Spleen (tissue), 11 donors: ENCODE results near the gene PLCG2. TPM values are rescaled to one million over a fixed set of nuclear protein-coding genes. Genes with fewer than 3 reads are reported as not detected.

Experiments
- DNase-seq: peaks from one replicate; pipeline ENCODE4 v3.0.0-alpha.2; 2020
- H3K27ac ChIP-seq, 8 donors: fragments of 200-600 bp; sonication (generic) in 7 of 8; 1 replicate in 4 of 8; 2 replicates in 4 of 8; pipeline versions ENCODE4 v1.5.0 to v1.8.0; 2016 to 2021; ENCODE audit warnings: inconsistent platforms in 4 of 8, mild to moderate bottlenecking in 4 of 8, moderate library complexity in 1 of 8
- H3K27me3 ChIP-seq, 7 donors: fragments of 200-600 bp; sonication (generic) in 6 of 7; replicated peaks in 1 of 7; 1 replicate in 4 of 7; 2 replicates in 3 of 7; pipeline versions ENCODE4 v1.5.0 to v1.8.0; 2016 to 2021; ENCODE audit warnings: inconsistent platforms in 3 of 7, mild to moderate bottlenecking in 1 of 7
- H3K36me3 ChIP-seq, 6 donors: fragments of 200-600 bp; sonication (generic) in 5 of 6; 1 replicate in 4 of 6; 2 replicates in 2 of 6; pipeline versions ENCODE4 v1.5.0 to v1.8.0; 2016 to 2021; ENCODE audit warnings: inconsistent platforms in 2 of 6
- H3K4me1 ChIP-seq, 6 donors: fragments of 200-600 bp; sonication (generic) in 5 of 6; 1 replicate in 3 of 6; 2 replicates in 3 of 6; pipeline versions ENCODE4 v1.5.0 to v1.8.0; 2016 to 2021; ENCODE audit warnings: inconsistent platforms in 3 of 6
- H3K4me3 ChIP-seq, 8 donors: fragments of 200-600 bp; sonication (generic) in 7 of 8; 1 replicate in 4 of 8; 2 replicates in 4 of 8; pipeline versions ENCODE4 v1.5.0 to v1.8.0; 2016 to 2021; ENCODE audit warnings: inconsistent platforms in 4 of 8, mild to moderate bottlenecking in 4 of 8, moderate library complexity in 2 of 8
- H3K9me3 ChIP-seq, 8 donors: fragments of 200-600 bp; sonication (generic) in 7 of 8; 1 replicate in 4 of 8; 2 replicates in 4 of 8; pipeline versions ENCODE4 v1.5.0 to v1.8.0; 2016 to 2021; ENCODE audit warnings: inconsistent platforms in 4 of 8
- POLR2A ChIP-seq, 3 donors: fragments of 450-650 bp; IDR thresholded peaks; one replicate each; pipeline ENCODE4 v1.5.1; 2017; ENCODE audit warnings: antibody characterized with exemption in 3 of 3, mild to moderate bottlenecking in 1 of 3
- POLR2AphosphoS5 ChIP-seq, 3 donors: sonication (generic); formaldehyde crosslinking; IDR thresholded peaks; one replicate each; pipeline ENCODE4 v1.5.1; 2017; ENCODE audit warnings: antibody characterized with exemption in 3 of 3
- WGBS, 5 donors: extraction: QIAGEN DNeasy Blood & Tissue Kit in 3 of 5; methylation state at CpG; one replicate each; pipeline versions ENCODE4 v1.1.5 to v1.1.7; 2013 to 2018; 5-methylcytosine and 5-hydroxymethylcytosine counted together
- intact Hi-C: fragments of 100-400 bp; cut with DNase I; formaldehyde crosslinking; loops from one replicate; pipeline ENCODE4 v1.15.0; 2023; ENCODE audit warnings: low total_unique reads
- polyA plus RNA-seq, 3 donors: library from polyadenylated mRNA; stranded (reverse); fragments of 200-250 nt; gene quantifications; one replicate each; pipeline ENCODE4 v1.2.1, GENCODE V29; 2013
- total RNA-seq, 7 donors: library from RNA; depleted of rRNA in 3 of 7; stranded (reverse); fragments of >200 nt in 3 of 7; fragmentation: NEBNext Ultra II Directional in 4 of 7; extraction: Animal tissue kit (Norgen Biotek cat#: 25700) in 4 of 7; gene quantifications; one replicate each; pipeline versions ENCODE4 v1.1.0 to v1.2.1, GENCODE V29; 2016 to 2021
- TF ChIP-seq, protein P1 (sequence below), 11 experiments: fragments of 200-600 bp in 7 of 11; fragments of 450-650 bp in 4 of 11; sonication (generic) in 4 of 11; IDR thresholded peaks in 8 of 11; conservative IDR thresholded peaks in 3 of 11; 1 replicate in 7 of 11; 2 replicates in 4 of 11; pipeline versions ENCODE4 v1.4.0 to v1.8.0; 2016 to 2021; ENCODE audit warnings: antibody characterized with exemption in 11 of 11, inconsistent platforms in 4 of 11, mild to moderate bottlenecking in 1 of 11
- donor health status: healthy with polysubstance abuse.
- donor health status: DM: no; HTN: no; CAD: no; lungs with moderate emphysema.
- donor health status: DM: no; HTN: no; CAD: no.
- donor health status: Bipolar disorder and iron deficiency.
- donor health status: healthy.
- donor health status: DM: no; HTN: no; CAD: no.
- donor health status: DM: yes; HTN: yes; CAD: no.

The PLCG2 gene
- total and polyA plus RNA-seq, 10 donors, result 57.1 to 277 (median 145) TPM

DNA sequence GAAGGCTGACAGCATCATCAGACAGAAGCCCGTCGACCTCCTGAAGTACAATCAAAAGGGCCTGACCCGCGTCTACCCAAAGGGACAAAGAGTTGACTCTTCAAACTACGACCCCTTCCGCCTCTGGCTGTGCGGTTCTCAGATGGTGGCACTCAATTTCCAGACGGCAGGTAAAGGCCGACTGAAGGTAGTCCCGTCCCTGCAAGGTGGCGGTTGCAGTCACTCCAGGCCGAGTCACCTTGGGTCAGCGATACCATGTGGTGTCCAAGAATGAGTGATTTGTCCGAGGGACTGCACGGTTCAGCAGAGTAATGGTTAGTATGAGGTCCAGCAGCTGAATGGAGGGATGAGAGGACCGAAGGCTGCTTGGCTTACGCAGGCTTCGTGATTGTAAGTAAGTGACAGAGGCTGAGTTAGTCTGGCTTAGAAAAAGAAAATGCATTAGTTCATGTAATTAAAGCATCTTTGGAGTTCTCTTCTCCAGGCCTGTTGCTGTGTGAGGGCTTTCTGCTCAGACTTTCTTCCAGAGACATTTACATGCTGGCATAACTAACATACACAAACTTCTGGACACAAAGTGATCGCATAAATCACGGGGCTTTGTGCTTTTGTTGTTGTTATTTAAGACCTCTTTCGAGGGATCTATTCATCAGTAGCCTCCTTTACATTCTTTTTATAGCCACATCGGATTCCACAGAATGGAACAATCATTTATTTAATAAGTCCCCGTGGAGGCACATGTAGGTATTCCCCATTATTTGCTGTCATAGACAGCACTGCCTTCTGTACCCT is 157.3 kb downstream of the PLCG2 start:
- Histone ChIP-seq H3K9me3 (no peaks in the 10 kb centered on the region), H3K4me1 (no peaks in the 10 kb centered on the region), H3K27ac (no peak overlapping the region), H3K4me3 (no peak overlapping the region), H3K36me3 (peaks cover 2 to 100% (median 92%) of the 10 kb centered on the region in 6 donors), H3K27me3 (no peaks in the 10 kb centered on the region)
- TF ChIP-seq, protein P1, sequence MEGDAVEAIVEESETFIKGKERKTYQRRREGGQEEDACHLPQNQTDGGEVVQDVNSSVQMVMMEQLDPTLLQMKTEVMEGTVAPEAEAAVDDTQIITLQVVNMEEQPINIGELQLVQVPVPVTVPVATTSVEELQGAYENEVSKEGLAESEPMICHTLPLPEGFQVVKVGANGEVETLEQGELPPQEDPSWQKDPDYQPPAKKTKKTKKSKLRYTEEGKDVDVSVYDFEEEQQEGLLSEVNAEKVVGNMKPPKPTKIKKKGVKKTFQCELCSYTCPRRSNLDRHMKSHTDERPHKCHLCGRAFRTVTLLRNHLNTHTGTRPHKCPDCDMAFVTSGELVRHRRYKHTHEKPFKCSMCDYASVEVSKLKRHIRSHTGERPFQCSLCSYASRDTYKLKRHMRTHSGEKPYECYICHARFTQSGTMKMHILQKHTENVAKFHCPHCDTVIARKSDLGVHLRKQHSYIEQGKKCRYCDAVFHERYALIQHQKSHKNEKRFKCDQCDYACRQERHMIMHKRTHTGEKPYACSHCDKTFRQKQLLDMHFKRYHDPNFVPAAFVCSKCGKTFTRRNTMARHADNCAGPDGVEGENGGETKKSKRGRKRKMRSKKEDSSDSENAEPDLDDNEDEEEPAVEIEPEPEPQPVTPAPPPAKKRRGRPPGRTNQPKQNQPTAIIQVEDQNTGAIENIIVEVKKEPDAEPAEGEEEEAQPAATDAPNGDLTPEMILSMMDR (IDR thresholded peaks at IDR 0.05 in 8 of 11, conservative IDR thresholded peaks at IDR 0.05 in 3 of 11), result no peak
- peak in 2 of 3 donors; percentile 21 to 27 for TF ChIP-seq POLR2AphosphoS5 (IDR thresholded peaks at IDR 0.05)
- no peak for TF ChIP-seq POLR2A (IDR thresholded peaks at IDR 0.05)
- DNase-seq, result no peak
- 84 to 91% (median 87%) methylated on average over 21 to 23 of the region's 23 CpGs for WGBS, 5 donors
- intact Hi-C loops, result no loop called here

DNA sequence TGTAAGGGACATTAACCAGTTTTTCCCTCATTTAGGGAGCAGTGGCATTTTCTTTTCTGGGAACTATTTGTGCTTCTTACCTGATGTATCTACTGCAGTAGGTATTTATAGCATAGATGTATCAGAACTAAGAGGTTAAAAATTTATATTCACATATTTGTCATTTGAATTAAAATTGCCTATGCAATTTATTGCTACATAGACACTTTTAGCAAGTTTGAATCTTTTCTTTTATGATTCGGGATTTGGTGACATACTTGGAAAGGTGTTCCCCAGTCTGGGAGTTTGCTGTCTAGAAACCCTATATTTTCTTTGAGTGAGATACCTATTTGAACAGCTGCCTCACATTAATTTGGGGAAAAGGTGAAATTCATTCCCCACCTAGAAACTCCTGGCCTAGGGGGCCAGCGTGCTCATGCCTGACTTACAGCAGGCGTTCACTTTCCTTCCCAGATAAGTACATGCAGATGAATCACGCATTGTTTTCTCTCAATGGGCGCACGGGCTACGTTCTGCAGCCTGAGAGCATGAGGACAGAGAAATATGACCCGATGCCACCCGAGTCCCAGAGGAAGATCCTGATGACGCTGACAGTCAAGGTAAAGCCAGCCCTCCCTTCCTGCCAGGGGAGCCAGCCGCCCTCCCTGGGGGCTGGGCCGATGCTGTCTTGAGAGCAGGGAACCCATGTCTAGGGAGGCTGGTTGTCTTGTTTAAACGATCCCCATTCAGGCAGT is 158.4 kb downstream of the PLCG2 start:
- no peak overlapping the region for H3K4me3 ChIP-seq
- DNase-seq, result no peak
- H3K36me3 ChIP-seq, result peaks cover 2 to 100% (median 92%) of the 10 kb centered on the region in 6 donors
- H3K4me1 ChIP-seq, result no peaks in the 10 kb centered on the region
- no peak overlapping the region for H3K27ac ChIP-seq
- TF ChIP-seq POLR2AphosphoS5 (IDR thresholded peaks at IDR 0.05) (peak; percentile 25 to 47 (median 40)), POLR2A (IDR thresholded peaks at IDR 0.05) (no peak)
- TF ChIP-seq, protein P1 (IDR thresholded peaks at IDR 0.05 in 8 of 11, conservative IDR thresholded peaks at IDR 0.05 in 3 of 11), result no peak
- WGBS, 5 donors, result 78 to 86% (median 79%) methylated on average over 13 of the region's 13 CpGs
- no peaks in the 10 kb centered on the region for H3K9me3 ChIP-seq
- no peaks in the 10 kb centered on the region for H3K27me3 ChIP-seq
- intact Hi-C loops, result no loop called here

DNA sequence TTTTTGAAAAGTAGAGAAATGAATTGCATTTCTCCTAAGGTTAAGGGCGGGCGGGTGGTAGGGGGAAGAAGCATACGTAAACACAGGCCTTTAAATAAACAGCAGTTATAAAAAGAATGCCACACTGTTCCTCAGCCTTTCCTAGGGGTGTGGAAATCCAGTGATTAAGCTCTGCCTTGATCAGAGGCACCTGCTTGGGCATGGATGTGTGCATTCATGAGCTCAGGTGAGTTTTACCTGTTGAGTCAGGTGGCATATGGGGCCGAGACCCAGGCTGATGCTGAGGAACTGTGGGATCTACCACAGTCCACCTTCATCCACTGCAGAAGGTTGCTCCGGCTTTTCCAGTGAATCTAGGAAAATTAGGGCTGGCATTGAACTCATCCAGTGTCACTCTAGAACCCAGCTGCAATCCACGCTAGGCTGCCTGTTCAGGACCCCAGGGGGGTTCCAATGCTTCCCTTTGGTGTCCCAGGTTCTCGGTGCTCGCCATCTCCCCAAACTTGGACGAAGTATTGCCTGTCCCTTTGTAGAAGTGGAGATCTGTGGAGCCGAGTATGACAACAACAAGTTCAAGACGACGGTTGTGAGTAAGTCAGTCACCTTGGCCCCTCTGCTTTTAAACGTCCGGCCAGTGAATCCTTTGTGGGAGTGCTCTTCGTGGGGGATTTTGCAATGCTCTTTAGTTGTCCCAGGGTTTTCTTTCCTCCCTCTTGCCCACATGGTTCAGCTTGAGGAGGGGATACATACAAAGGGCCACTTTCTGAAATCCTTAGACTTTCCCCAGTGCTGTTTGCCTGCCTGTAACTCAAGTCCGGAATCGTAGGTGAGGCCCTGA is 159.5 kb downstream of the PLCG2 start:
- Histone ChIP-seq H3K4me3 (no peak overlapping the region), H3K9me3 (no peaks in the 10 kb centered on the region), H3K27me3 (no peaks in the 10 kb centered on the region), H3K4me1 (no peaks in the 10 kb centered on the region), H3K36me3 (peaks cover 2 to 100% (median 92%) of the 10 kb centered on the region in 6 donors), H3K27ac (no peak overlapping the region)
- intact Hi-C loops, result no loop called here
- WGBS, 5 donors, result 89 to 96% (median 93%) methylated on average over 17 of the region's 17 CpGs
- TF ChIP-seq POLR2A (IDR thresholded peaks at IDR 0.05) (no peak), POLR2AphosphoS5 (IDR thresholded peaks at IDR 0.05) (no peak)
- TF ChIP-seq, protein P1 (IDR thresholded peaks at IDR 0.05 in 8 of 11, conservative IDR thresholded peaks at IDR 0.05 in 3 of 11), result no peak
- no peak for DNase-seq
